Measurements from ENCODE around the gene SYNGAP1. TPM values are rescaled to one million over a fixed set of nuclear protein-coding genes. Genes with fewer than 3 reads are reported as not detected.

Gene SYNGAP1
- total and polyA plus RNA-seq, 9 of the 15 experiments (the other 6 are each of a cell fraction or from before 2014, with no cell fraction given): 0.01 to 22.8 (median 3.2) TPM

GRCh38 chr6:33425668-33426577 is 6.1 kb downstream of the SYNGAP1 start (continued):
- TF ChIP-seq PRDM10 (IDR thresholded peaks at IDR 0.05; ENCODE audit: partially characterized antibody) (peak; percentile 74), PRPF4 (IDR thresholded peaks at IDR 0.05; ENCODE audit: insufficient read depth, low read depth, low read length, poor library complexity, severe bottlenecking) (no peak), NR2C2 (CRISPR knock-in tag; IDR thresholded peaks at IDR 0.05) (peak; percentile 68; the same call in 1 of the 2 replicates), NR2C2 (tag; IDR thresholded peaks at IDR 0.05) (peak; percentile 91), RAD21 (CRISPR knock-in tag; conservative IDR thresholded peaks at IDR 0.05 in 1 of 2, IDR thresholded peaks at IDR 0.05 in 1 of 2) (peak; percentile 74 to 79), MED1 (CRISPR knock-in tag; IDR thresholded peaks at IDR 0.05; ENCODE audit: borderline replicate concordance) (no peak), POLR2G (IDR thresholded peaks at IDR 0.05; ENCODE audit: low read depth, low read length) (peak; percentile 86), FOXA3 (CRISPR knock-in tag; conservative IDR thresholded peaks at IDR 0.05 in 1 of 2, IDR thresholded peaks at IDR 0.05 in 1 of 2) (peak in 1 of 2 experiments; percentile 67; a peak in 1 of 4 replicates), USF1 (CRISPR knock-in tag; IDR thresholded peaks at IDR 0.05) (0 out of 2 replicates have a peak, but pooled peaks have one; percentile 33), NELFE (IDR thresholded peaks at IDR 0.05; ENCODE audit: insufficient read depth, insufficient read length) (no peak), FIP1L1 (IDR thresholded peaks at IDR 0.05; ENCODE audit: low read depth, low read length, poor library complexity, severe bottlenecking) (no peak), LCOR (CRISPR knock-in tag; IDR thresholded peaks at IDR 0.05) (0 out of 2 replicates have a peak, but pooled peaks have one; percentile 60), ETV1 (tag; conservative IDR thresholded peaks at IDR 0.05; ENCODE audit: low read depth) (peak; percentile 61), TEAD1 (CRISPR knock-in tag; IDR thresholded peaks at IDR 0.05) (peak in 1 of 2 experiments; percentile 58; a peak in 1 of 4 replicates), EP300 (IDR thresholded peaks at IDR 0.05; ENCODE audit: low read length) (no peak; the same call in 1 of the 2 replicates), GABPB1 (CRISPR knock-in tag; IDR thresholded peaks at IDR 0.05) (peak; percentile 68), CREB5 (CRISPR knock-in tag; IDR thresholded peaks at IDR 0.05) (no peak)
